MM.1S (cell line): ENCODE results near the gene TSPAN9.

ENCODE experiments used
- CTCF ChIP-seq: fragments of 300-600 bp; sonication (generic); IDR thresholded peaks from 2 replicates; pipeline ENCODE4 v1.5.1; 2016; ENCODE audit warnings: antibody characterized with exemption, low read length, mixed read lengths
- EZH2phosphoT487 ChIP-seq: fragments of 300-600 bp; sonication (generic); IDR thresholded peaks from 2 replicates; pipeline ENCODE4 v1.6.1; 2018; ENCODE audit warnings: antibody characterized with exemption, low read length

- TF ChIP-seq CTCF: no peak
- no peak for TF ChIP-seq EZH2phosphoT487
These were observed 84.7 kb downstream of the TSPAN9 start for GRCh38 chr12:3161861-3162260.
